Spleen (tissue), 7 donors: ENCODE results near the gene OFD1.

ENCODE experiments used
- POLR2A ChIP-seq, 3 donors: fragments of 450-650 bp; IDR thresholded peaks; one replicate each; pipeline ENCODE4 v1.5.1; 2017; ENCODE audit warnings: antibody characterized with exemption in 3 of 3, mild to moderate bottlenecking in 1 of 3
- TF ChIP-seq, protein P1 (sequence below), 11 experiments: fragments of 200-600 bp in 7 of 11; fragments of 450-650 bp in 4 of 11; sonication (generic) in 4 of 11; IDR thresholded peaks in 8 of 11; conservative IDR thresholded peaks in 3 of 11; 1 replicate in 7 of 11; 2 replicates in 4 of 11; pipeline versions ENCODE4 v1.4.0 to v1.8.0; 2016 to 2021; ENCODE audit warnings: antibody characterized with exemption in 11 of 11, inconsistent platforms in 4 of 11, mild to moderate bottlenecking in 1 of 11
- donor health status: DM: no; HTN: no; CAD: no; lungs with moderate emphysema.
- donor health status: DM: no; HTN: no; CAD: no.
- donor health status: DM: no; HTN: no; CAD: no.

DNA sequence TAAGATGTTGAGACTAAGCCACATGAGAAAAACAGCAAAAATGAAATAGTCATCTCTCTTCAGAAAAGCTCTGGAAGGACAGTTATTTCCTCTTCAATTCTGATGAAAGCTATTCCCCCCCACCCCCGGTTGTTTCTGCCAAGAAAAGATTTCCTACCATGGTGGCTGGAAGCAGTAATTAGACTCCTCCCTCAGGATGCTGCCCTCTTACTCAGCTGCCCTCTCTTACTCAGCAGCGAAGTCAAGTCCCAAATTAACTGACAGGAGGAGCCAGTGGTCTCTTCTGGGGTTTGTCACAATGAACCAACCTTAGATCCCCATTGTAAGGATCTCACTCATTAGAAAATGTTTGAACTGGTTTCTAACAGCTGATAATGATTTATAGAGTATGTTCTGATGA lies 44.4 kb downstream of the OFD1 start:
- TF ChIP-seq, protein P1, sequence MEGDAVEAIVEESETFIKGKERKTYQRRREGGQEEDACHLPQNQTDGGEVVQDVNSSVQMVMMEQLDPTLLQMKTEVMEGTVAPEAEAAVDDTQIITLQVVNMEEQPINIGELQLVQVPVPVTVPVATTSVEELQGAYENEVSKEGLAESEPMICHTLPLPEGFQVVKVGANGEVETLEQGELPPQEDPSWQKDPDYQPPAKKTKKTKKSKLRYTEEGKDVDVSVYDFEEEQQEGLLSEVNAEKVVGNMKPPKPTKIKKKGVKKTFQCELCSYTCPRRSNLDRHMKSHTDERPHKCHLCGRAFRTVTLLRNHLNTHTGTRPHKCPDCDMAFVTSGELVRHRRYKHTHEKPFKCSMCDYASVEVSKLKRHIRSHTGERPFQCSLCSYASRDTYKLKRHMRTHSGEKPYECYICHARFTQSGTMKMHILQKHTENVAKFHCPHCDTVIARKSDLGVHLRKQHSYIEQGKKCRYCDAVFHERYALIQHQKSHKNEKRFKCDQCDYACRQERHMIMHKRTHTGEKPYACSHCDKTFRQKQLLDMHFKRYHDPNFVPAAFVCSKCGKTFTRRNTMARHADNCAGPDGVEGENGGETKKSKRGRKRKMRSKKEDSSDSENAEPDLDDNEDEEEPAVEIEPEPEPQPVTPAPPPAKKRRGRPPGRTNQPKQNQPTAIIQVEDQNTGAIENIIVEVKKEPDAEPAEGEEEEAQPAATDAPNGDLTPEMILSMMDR (IDR thresholded peaks at IDR 0.05 in 8 of 11, conservative IDR thresholded peaks at IDR 0.05 in 3 of 11), result no peak
- no peak for TF ChIP-seq POLR2A (IDR thresholded peaks at IDR 0.05)
